Measurements from ENCODE around the gene EYS.
"Not testable (repeated sequence)": the region's sequence is repeated elsewhere in the genome, so short reads cannot be mapped to it uniquely, and the experiment has no call there.

Gene EYS

GRCh38 chr6:65637289-65638046 is 69.6 kb downstream of the EYS start:
- in situ Hi-C loops (cut with MboI; ENCODE audit: low sequenced_read_pairs): no loop called here

- in situ Hi-C loops (cut with MboI; ENCODE audit: low sequenced_read_pairs): no loop called here
These were observed 73.5 kb downstream of the EYS start for GRCh38 chr6:65633501-65633900.

- in situ Hi-C loops (cut with MboI; ENCODE audit: low sequenced_read_pairs): no loop called here
These were observed 75.3 kb downstream of the EYS start for GRCh38 chr6:65631711-65632110.

- in situ Hi-C loops (cut with MboI; ENCODE audit: low sequenced_read_pairs): not testable (repeated sequence)
These were observed 79.5 kb downstream of the EYS start for GRCh38 chr6:65627434-65627999.

- in situ Hi-C loops (cut with MboI; ENCODE audit: low sequenced_read_pairs): no loop called here
These were observed 80.0 kb downstream of the EYS start for GRCh38 chr6:65627015-65627414.

GRCh38 chr6:65623566-65623965 is 83.5 kb downstream of the EYS start:
- in situ Hi-C loops (cut with MboI; ENCODE audit: low sequenced_read_pairs): no loop called here

- in situ Hi-C loops (cut with MboI; ENCODE audit: low sequenced_read_pairs): no loop called here
These were observed 96.3 kb downstream of the EYS start for GRCh38 chr6:65610746-65611145.

GRCh38 chr6:65595540-65595939 is 111.5 kb downstream of the EYS start:
- in situ Hi-C loops (cut with MboI; ENCODE audit: low sequenced_read_pairs): no loop called here

GRCh38 chr6:65570340-65570739 is 136.7 kb downstream of the EYS start:
- in situ Hi-C loops (cut with MboI; ENCODE audit: low sequenced_read_pairs): no loop called here

- in situ Hi-C loops (cut with MboI; ENCODE audit: low sequenced_read_pairs): no loop called here
These were observed 137.5 kb downstream of the EYS start for GRCh38 chr6:65569505-65569904.

- in situ Hi-C loops (cut with MboI; ENCODE audit: low sequenced_read_pairs): not testable (repeated sequence)
These were observed 138.0 kb downstream of the EYS start for GRCh38 chr6:65569056-65569455.

- in situ Hi-C loops (cut with MboI; ENCODE audit: low sequenced_read_pairs): no loop called here
These were observed 140.9 kb downstream of the EYS start for GRCh38 chr6:65566117-65566516.

- in situ Hi-C loops (cut with MboI; ENCODE audit: low sequenced_read_pairs): no loop called here
These were observed 149.0 kb downstream of the EYS start for GRCh38 chr6:65558071-65558470.

- in situ Hi-C loops (cut with MboI; ENCODE audit: low sequenced_read_pairs): no loop called here
These were observed 149.8 kb downstream of the EYS start for GRCh38 chr6:65557224-65557623.

GRCh38 chr6:65546894-65547293 is 160.1 kb downstream of the EYS start:
- in situ Hi-C loops (cut with MboI; ENCODE audit: low sequenced_read_pairs): no loop called here

GRCh38 chr6:65545920-65546319 is 161.1 kb downstream of the EYS start:
- in situ Hi-C loops (cut with MboI; ENCODE audit: low sequenced_read_pairs): no loop called here

GRCh38 chr6:65538644-65539043 is 168.4 kb downstream of the EYS start:
- in situ Hi-C loops (cut with MboI; ENCODE audit: low sequenced_read_pairs): no loop called here

- in situ Hi-C loops (cut with MboI; ENCODE audit: low sequenced_read_pairs): no loop called here
These were observed 169.4 kb downstream of the EYS start for GRCh38 chr6:65537600-65537999.

- in situ Hi-C loops (cut with MboI; ENCODE audit: low sequenced_read_pairs): no loop called here
These were observed 175.5 kb downstream of the EYS start for GRCh38 chr6:65531533-65531932.

- in situ Hi-C loops (cut with MboI; ENCODE audit: low sequenced_read_pairs): no loop called here
These were observed 182.8 kb downstream of the EYS start for GRCh38 chr6:65524232-65524631.

- in situ Hi-C loops (cut with MboI; ENCODE audit: low sequenced_read_pairs): no loop called here
These were observed 201.3 kb downstream of the EYS start for GRCh38 chr6:65505736-65506135.

- in situ Hi-C loops (cut with MboI; ENCODE audit: low sequenced_read_pairs): no loop called here
These were observed 206.0 kb downstream of the EYS start for GRCh38 chr6:65501045-65501444.

- in situ Hi-C loops (cut with MboI; ENCODE audit: low sequenced_read_pairs): not testable (repeated sequence)
These were observed 223.4 kb downstream of the EYS start for GRCh38 chr6:65483652-65484051.
